IMR-90 (cell line): ENCODE measurements around the gene SLC9A1. TPM values are rescaled to one million over a fixed set of nuclear protein-coding genes. Genes with fewer than 3 reads are reported as not detected.
"Not testable (repeated sequence)": the region's sequence is repeated elsewhere in the genome, so short reads cannot be mapped to it uniquely, and the experiment has no call there.

Experiments used
- ATAC-seq: fragments of 200-7000 bp; cut with Tn5 transposase; 2 replicates; pipeline ENCODE4 v1.9.1; 2020; ENCODE audit warnings: low read depth, mild to moderate bottlenecking, moderate library complexity
- BruUV-seq: library from RNA; stranded (reverse); fragments of 400-500 nt; replicated peaks from 2 replicates; lab custom pipeline; 2021; lab: Mats Ljungman, UMichigan
- CTCF ChIA-PET: fragments of 300-600 bp; formaldehyde crosslinking; extraction: SDS; loops from one replicate; lab custom pipeline; 2021; ENCODE audit warnings: antibody characterized with exemption; lab: Yijun Ruan, JAX
- POLR2A ChIA-PET: fragments of 300-600 bp; sonication (Branson Sonifier 250); formaldehyde crosslinking; loops from one replicate; lab custom pipeline; 2022; ENCODE audit warnings: antibody characterized with exemption; ENCODE audit not compliant: unreplicated experiment; lab: Charles Lee
- DNase-seq: peaks from one replicate; pipeline ENCODE4 v3.0.0; 2013
- H2AFZ ChIP-seq: replicated peaks from 2 replicates; pipeline ENCODE3; 2013; ENCODE audit warnings: low read length, mild to moderate bottlenecking; ENCODE audit not compliant: poor library complexity
- H2AK5ac ChIP-seq: 2 replicates; pipeline ENCODE4 v1.6.1; 2013; ENCODE audit warnings: low read depth, low read length, inconsistent platforms
- H2AK9ac ChIP-seq: replicated peaks from 2 replicates; pipeline ENCODE3; 2013; ENCODE audit warnings: mild to moderate bottlenecking, low read depth, low read length, moderate library complexity; ENCODE audit not compliant: poor library complexity
- H2BK120ac ChIP-seq: 2 replicates; pipeline ENCODE4 v1.6.1; 2013; ENCODE audit warnings: low read depth, low read length, inconsistent platforms
- H2BK15ac ChIP-seq: 3 replicates; pipeline ENCODE4 v1.6.1; 2013; ENCODE audit warnings: low read depth, low read length, inconsistent platforms
- H2BK20ac ChIP-seq: 2 replicates; pipeline ENCODE4 v1.6.1; 2013; ENCODE audit warnings: low read depth, mild to moderate bottlenecking, inconsistent platforms, low read length, moderate library complexity
- H2BK5ac ChIP-seq: 2 replicates; pipeline ENCODE4 v1.6.1; 2013; ENCODE audit warnings: mild to moderate bottlenecking, low read depth, low read length, inconsistent platforms; ENCODE audit not compliant: poor library complexity, severe bottlenecking
- H3K14ac ChIP-seq: replicated peaks from 2 replicates; pipeline ENCODE4 v1.6.1; 2013; ENCODE audit warnings: low read depth, low read length, inconsistent platforms
- H3K18ac ChIP-seq: 2 replicates; pipeline ENCODE4 v1.6.1; 2013; ENCODE audit warnings: low read depth, low read length, control low read depth
- H3K23ac ChIP-seq: 2 replicates; pipeline ENCODE4 v1.6.1; 2013; ENCODE audit warnings: low read depth, low read length, inconsistent platforms
- H3K27ac ChIP-seq: 2 replicates; pipeline ENCODE4 v1.5.1; 2013; ENCODE audit warnings: mild to moderate bottlenecking, control low read depth, low read length; ENCODE audit not compliant: insufficient read depth
- H3K27me3 ChIP-seq: 2 replicates; pipeline ENCODE4 v1.6.1; 2013; ENCODE audit warnings: low read length; ENCODE audit not compliant: control insufficient read depth, insufficient read depth
- H3K36me3 ChIP-seq: 2 replicates; pipeline ENCODE4 v1.6.1; 2013; ENCODE audit warnings: low read length, mixed read lengths; ENCODE audit not compliant: control insufficient read depth, insufficient read depth
- H3K4ac ChIP-seq: 2 replicates; pipeline ENCODE4 v1.6.1; 2013; ENCODE audit warnings: low read depth, low read length, inconsistent platforms
- H3K4me1 ChIP-seq: 2 replicates; pipeline ENCODE4 v1.6.1; 2013; ENCODE audit warnings: low read length, mixed read lengths; ENCODE audit not compliant: control insufficient read depth, insufficient read depth
- H3K4me2 ChIP-seq: 2 replicates; pipeline ENCODE4 v1.6.1; 2013; ENCODE audit warnings: low read depth, mild to moderate bottlenecking, control low read depth, low read length, moderate library complexity
- H3K4me3 ChIP-seq: 2 replicates; pipeline ENCODE4 v1.5.1; 2013; ENCODE audit warnings: low read depth, mild to moderate bottlenecking, control low read depth, low read length, moderate library complexity; ENCODE audit not compliant: insufficient read depth
- H3K56ac ChIP-seq: 2 replicates; pipeline ENCODE4 v1.6.1; 2013; ENCODE audit warnings: low read length, inconsistent platforms; ENCODE audit not compliant: insufficient read depth; ENCODE audit errors: extremely low read depth
- H3K79me1 ChIP-seq, 2 experiments: 2 replicates each; pipeline ENCODE4 v1.6.1; 2013; ENCODE audit warnings: low read length in 2 of 2, inconsistent platforms in 1 of 2, low read depth in 1 of 2
- H3K9ac ChIP-seq: 2 replicates; pipeline ENCODE4 v1.6.1; 2013; ENCODE audit warnings: low read depth, low read length, control low read depth
- H3K9me1 ChIP-seq: 2 replicates; pipeline ENCODE4 v1.6.1; 2013; ENCODE audit warnings: low read length, inconsistent platforms; ENCODE audit not compliant: insufficient read depth
- H3K9me3 ChIP-seq: 2 replicates; pipeline ENCODE4 v1.6.1; 2013; ENCODE audit warnings: low read length; ENCODE audit not compliant: control insufficient read depth, insufficient read depth
- H4K20me1 ChIP-seq: 2 replicates; pipeline ENCODE4 v1.6.1; 2013; ENCODE audit warnings: low read length, inconsistent platforms; ENCODE audit not compliant: insufficient read depth
- H4K5ac ChIP-seq: 2 replicates; pipeline ENCODE4 v1.6.1; 2013; ENCODE audit warnings: mild to moderate bottlenecking, low read depth, low read length, control low read depth
- H4K8ac ChIP-seq, 2 experiments: 2 replicates each; pipeline ENCODE4 v1.6.1; 2013; ENCODE audit warnings: low read depth in 2 of 2, low read length in 2 of 2, control low read depth in 1 of 2, inconsistent platforms in 1 of 2
- H4K91ac ChIP-seq: 2 replicates; pipeline ENCODE4 v1.6.1; 2013; ENCODE audit warnings: low read depth, low read length, inconsistent platforms; ENCODE audit not compliant: insufficient read depth
- WGBS, 2 experiments: methylation state at CpG; one replicate each; pipeline versions ENCODE4 v1.1.5 to v1.1.7; 2013; ENCODE audit warnings: missing lambda C conversion rate in 2 of 2; ENCODE audit not compliant: insufficient read length in 1 of 2; ENCODE audit errors: extremely low coverage in 2 of 2; 5-methylcytosine and 5-hydroxymethylcytosine counted together
- dilution Hi-C: fragments of 300-500 bp; cut with HindIII; formaldehyde crosslinking; loops from one replicate; pipeline ENCODE4 v1.14.3; 2018; ENCODE audit warnings: low sequenced_read_pairs; ENCODE audit not compliant: unreplicated experiment
- in situ Hi-C: fragments of 300-500 bp; cut with MboI; formaldehyde crosslinking; loops from 3 replicates; pipeline ENCODE4 v1.14.3; 2019; ENCODE audit warnings: low sequenced_read_pairs, inconsistent platforms, mixed read lengths
- intact Hi-C: fragments of 100-400 bp; cut with micrococcal nuclease; formaldehyde crosslinking; loops from 2 replicates; pipeline ENCODE4 v1.10.0; 2022
- polyA plus RNA-seq, 3 experiments: library from polyadenylated mRNA; depleted of rRNA; stranded (reverse); fragments of >200 nt; gene quantifications; 2 replicates each; pipeline ENCODE4 v1.2.3, GENCODE V29; 2012; ENCODE audit warnings: low replicate concordance in 1 of 3
- total RNA-seq: library from RNA; depleted of rRNA; stranded (reverse); fragments of >200 nt; gene quantifications from 2 replicates; pipeline ENCODE4 v1.2.3, GENCODE V29; 2012

The SLC9A1 gene
- total and polyA plus RNA-seq, 2 of the 4 experiments (the other 2 are of a cell fraction) = 2.0 to 21.2 TPM

DNA sequence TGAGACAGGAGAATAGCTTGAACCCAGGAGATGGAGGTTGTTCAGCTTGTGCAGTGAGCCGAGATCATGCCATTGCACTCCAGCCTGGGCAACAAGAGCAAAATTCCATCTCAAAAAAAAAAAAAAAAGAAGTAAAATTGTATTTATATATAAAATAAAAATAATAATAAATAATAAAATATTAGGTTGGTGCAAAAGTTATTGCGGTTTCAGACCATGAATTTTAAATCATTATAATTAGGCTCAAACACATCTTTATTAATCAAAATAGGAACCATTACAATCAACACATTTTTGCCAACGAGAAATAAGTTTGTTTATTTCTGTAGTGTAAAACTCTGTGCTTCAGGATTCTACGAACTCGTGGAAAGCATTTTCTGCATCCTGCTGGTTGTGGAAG is 18.1 kb upstream of the SLC9A1 start:
- H2AFZ ChIP-seq, H3K4me2 ChIP-seq, ATAC-seq, in situ Hi-C loops, POLR2A ChIA-PET, H3K27me3 ChIP-seq, H4K8ac ChIP-seq, CTCF ChIA-PET, dilution Hi-C loops, H3K56ac ChIP-seq, H3K23ac ChIP-seq, H3K36me3 ChIP-seq, H2BK120ac ChIP-seq, H3K4ac ChIP-seq, H3K9me3 ChIP-seq, intact Hi-C loops, DNase-seq, H4K5ac ChIP-seq, H3K27ac ChIP-seq, H2BK20ac ChIP-seq, H3K9ac ChIP-seq, H3K4me3 ChIP-seq, H3K9me1 ChIP-seq, H3K18ac ChIP-seq, H2AK9ac ChIP-seq, H3K4me1 ChIP-seq, H2BK15ac ChIP-seq, H3K79me1 ChIP-seq, BruUV-seq, H2BK5ac ChIP-seq, H4K20me1 ChIP-seq, H4K91ac ChIP-seq, H2AK5ac ChIP-seq, H3K14ac ChIP-seq: not testable (repeated sequence)
- 71% methylated on average over 2 of the region's 5 CpGs; no CpG with 5 or more reads in 1 of the 2 experiments for WGBS, 2 experiments
